C4-2B (cell line): ENCODE results near the gene USP16.

Experiments used
- CTCF ChIP-seq: fragments of 450-650 bp; conservative IDR thresholded peaks from 2 replicates; pipeline ENCODE4 v1.5.1; 2017; ENCODE audit warnings: mild to moderate bottlenecking
- ZFX ChIP-seq: fragments of 450-650 bp; IDR thresholded peaks from 2 replicates; pipeline ENCODE4 v1.6.1; 2017

- no peak for TF ChIP-seq CTCF
- no peak for TF ChIP-seq ZFX
Measured at GRCh38 chr21:29085106-29085752, 60.8 kb downstream of the USP16 start.
